AG09319 (cell line): ENCODE data around the gene GFOD2.

ENCODE experiments used
- DNase-seq: peaks from one replicate; pipeline ENCODE4 v3.0.0-alpha.2; 2010; ENCODE audit warnings: low read depth; ENCODE audit errors: extremely low read depth
- TF ChIP-seq, protein P1 (sequence below): IDR thresholded peaks from 2 replicates; pipeline ENCODE4 v1.5.1; 2011; ENCODE audit warnings: low read depth, mild to moderate bottlenecking, inconsistent platforms, low read length, moderate library complexity

The GFOD2 gene

DNA sequence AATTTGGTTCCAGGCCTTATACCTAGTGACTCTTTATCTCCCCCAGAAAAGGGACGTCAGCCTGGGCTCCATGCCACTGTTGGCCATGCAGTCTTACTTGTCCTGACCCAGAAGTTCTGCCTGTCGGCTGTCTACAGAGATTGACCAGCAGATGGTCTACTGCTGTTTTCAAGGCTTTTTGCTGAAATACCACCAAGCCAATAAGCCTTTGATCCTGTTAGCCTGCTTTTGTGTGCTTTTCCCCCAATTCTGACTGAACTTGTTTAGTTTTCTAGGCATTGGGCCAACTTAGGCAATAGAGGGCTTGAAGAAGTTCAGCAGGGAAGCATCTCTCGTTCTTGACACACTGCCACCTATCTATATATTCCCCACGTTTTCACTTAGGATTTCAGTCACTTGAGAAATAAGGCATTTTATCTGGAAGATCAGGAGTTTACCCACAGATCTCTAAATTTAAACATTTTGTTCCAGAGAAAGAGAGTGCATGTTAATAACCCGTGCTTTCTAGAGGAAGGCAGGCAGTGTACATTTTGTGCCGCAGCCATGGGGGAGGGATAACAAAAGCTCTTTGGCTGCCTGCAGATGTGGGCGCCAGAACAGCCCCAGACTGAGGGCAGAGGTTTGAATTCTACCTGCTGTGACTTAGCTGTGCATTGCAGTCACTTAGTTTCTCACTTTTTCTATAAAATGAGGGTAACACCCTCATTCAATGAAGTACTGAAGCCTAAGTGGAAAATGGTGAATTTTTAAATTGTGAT is 86.5 kb downstream of the GFOD2 start:
- TF ChIP-seq, protein P1, sequence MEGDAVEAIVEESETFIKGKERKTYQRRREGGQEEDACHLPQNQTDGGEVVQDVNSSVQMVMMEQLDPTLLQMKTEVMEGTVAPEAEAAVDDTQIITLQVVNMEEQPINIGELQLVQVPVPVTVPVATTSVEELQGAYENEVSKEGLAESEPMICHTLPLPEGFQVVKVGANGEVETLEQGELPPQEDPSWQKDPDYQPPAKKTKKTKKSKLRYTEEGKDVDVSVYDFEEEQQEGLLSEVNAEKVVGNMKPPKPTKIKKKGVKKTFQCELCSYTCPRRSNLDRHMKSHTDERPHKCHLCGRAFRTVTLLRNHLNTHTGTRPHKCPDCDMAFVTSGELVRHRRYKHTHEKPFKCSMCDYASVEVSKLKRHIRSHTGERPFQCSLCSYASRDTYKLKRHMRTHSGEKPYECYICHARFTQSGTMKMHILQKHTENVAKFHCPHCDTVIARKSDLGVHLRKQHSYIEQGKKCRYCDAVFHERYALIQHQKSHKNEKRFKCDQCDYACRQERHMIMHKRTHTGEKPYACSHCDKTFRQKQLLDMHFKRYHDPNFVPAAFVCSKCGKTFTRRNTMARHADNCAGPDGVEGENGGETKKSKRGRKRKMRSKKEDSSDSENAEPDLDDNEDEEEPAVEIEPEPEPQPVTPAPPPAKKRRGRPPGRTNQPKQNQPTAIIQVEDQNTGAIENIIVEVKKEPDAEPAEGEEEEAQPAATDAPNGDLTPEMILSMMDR, result no peak

DNA sequence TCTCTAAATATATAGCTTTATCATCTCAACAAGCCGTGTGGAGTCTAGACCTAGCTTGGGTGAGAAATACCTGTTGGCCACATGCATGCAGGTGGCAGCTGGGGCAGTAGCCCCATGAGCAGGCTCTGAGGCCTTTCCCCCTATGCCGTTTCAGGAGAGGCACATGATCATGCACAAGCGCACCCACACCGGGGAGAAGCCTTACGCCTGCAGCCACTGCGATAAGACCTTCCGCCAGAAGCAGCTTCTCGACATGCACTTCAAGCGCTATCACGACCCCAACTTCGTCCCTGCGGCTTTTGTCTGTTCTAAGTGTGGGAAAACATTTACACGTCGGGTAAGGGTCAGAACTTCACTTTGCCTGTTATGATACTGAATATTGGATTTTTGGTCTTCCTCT is 90.9 kb downstream of the GFOD2 start:
- no peak for DNase-seq
- TF ChIP-seq, protein P1, result no peak

More for the DNA sequence above, 86.5 kb downstream of the GFOD2 start:
- DNase-seq, result no peak
